ENCODE results near the gene ATP5MC3.

Gene ATP5MC3

GRCh38 chr2:175195012-175195411, 13.5 kb upstream of the ATP5MC3 start:
- Histone ChIP-seq H3K9me3 (ENCODE audit: control insufficient read depth, insufficient read depth, low read length) (no peaks in the 10 kb centered on the region), H3K4me3 (ENCODE audit: low read length) (no peak overlapping the region), H3K36me3 (ENCODE audit: control insufficient read depth, insufficient read depth, low read length) (no peaks in the 10 kb centered on the region), H3K27me3 (ENCODE audit: control insufficient read depth, insufficient read depth, low read length) (no peaks in the 10 kb centered on the region), H3K4me1 (ENCODE audit: control insufficient read depth, insufficient read depth, low read length) (no peaks in the 10 kb centered on the region), H3K27ac (ENCODE audit: low read length) (no peak overlapping the region)
- no peak for DNase-seq (ENCODE audit: low read depth, low spot score)

GRCh38 chr2:175188761-175189160, 7.3 kb upstream of the ATP5MC3 start:
- H3K36me3 ChIP-seq (ENCODE audit: control insufficient read depth, insufficient read depth, low read length): no peaks in the 10 kb centered on the region
- no peaks in the 10 kb centered on the region for H3K9me3 ChIP-seq (ENCODE audit: control insufficient read depth, insufficient read depth, low read length)
- no peak overlapping the region for H3K27ac ChIP-seq (ENCODE audit: low read length)
- no peaks in the 10 kb centered on the region for H3K27me3 ChIP-seq (ENCODE audit: control insufficient read depth, insufficient read depth, low read length)
- no peak for DNase-seq (ENCODE audit: low read depth, low spot score)
- no CpG with 5 or more reads among the region's 1 CpG for WGBS (ENCODE audit: insufficient coverage, insufficient read length)
- H3K4me1 ChIP-seq (ENCODE audit: control insufficient read depth, insufficient read depth, low read length): no peaks in the 10 kb centered on the region
- H3K4me3 ChIP-seq (ENCODE audit: low read length): no peak overlapping the region

- Histone ChIP-seq H3K9me3 (ENCODE audit: control insufficient read depth, insufficient read depth, low read length) (no peaks in the 10 kb centered on the region), H3K4me3 (ENCODE audit: low read length) (no peak overlapping the region), H3K27me3 (ENCODE audit: control insufficient read depth, insufficient read depth, low read length) (no peaks in the 10 kb centered on the region), H3K4me1 (ENCODE audit: control insufficient read depth, insufficient read depth, low read length) (no peaks in the 10 kb centered on the region), H3K27ac (ENCODE audit: low read length) (no peak overlapping the region), H3K36me3 (ENCODE audit: control insufficient read depth, insufficient read depth, low read length) (no peaks in the 10 kb centered on the region)
- DNase-seq (ENCODE audit: low read depth, low spot score): no peak
- no CpG with 5 or more reads among the region's 1 CpG for WGBS (ENCODE audit: insufficient coverage, insufficient read length)
Measured at GRCh38 chr2:175187378-175187777, 5.9 kb upstream of the ATP5MC3 start.

- H3K27ac ChIP-seq (ENCODE audit: low read length): no peak overlapping the region
- peaks cover 3% of the 10 kb centered on the region; the same call in 1 of the 2 replicates for H3K36me3 ChIP-seq (ENCODE audit: control insufficient read depth, insufficient read depth, low read length)
- H3K4me1 ChIP-seq (ENCODE audit: control insufficient read depth, insufficient read depth, low read length): no peaks in the 10 kb centered on the region
- no peak for DNase-seq (ENCODE audit: low read depth, low spot score)
- H3K9me3 ChIP-seq (ENCODE audit: control insufficient read depth, insufficient read depth, low read length): no peaks in the 10 kb centered on the region
- H3K27me3 ChIP-seq (ENCODE audit: control insufficient read depth, insufficient read depth, low read length): no peaks in the 10 kb centered on the region
- H3K4me3 ChIP-seq (ENCODE audit: low read length): no peak overlapping the region
- no CpG with 5 or more reads among the region's 2 CpGs for WGBS (ENCODE audit: insufficient coverage, insufficient read length)
Measured at GRCh38 chr2:175183674-175184073, 2.2 kb upstream of the ATP5MC3 start.

GRCh38 chr2:175181877-175182308, 383 bp upstream of the ATP5MC3 start:
- no peak for DNase-seq (ENCODE audit: low read depth, low spot score)
- no peaks in the 10 kb centered on the region for H3K4me1 ChIP-seq (ENCODE audit: control insufficient read depth, insufficient read depth, low read length)
- H3K27me3 ChIP-seq (ENCODE audit: control insufficient read depth, insufficient read depth, low read length): no peaks in the 10 kb centered on the region
- H3K36me3 ChIP-seq (ENCODE audit: control insufficient read depth, insufficient read depth, low read length): peaks cover 3% of the 10 kb centered on the region; the same call in 1 of the 2 replicates
- H3K4me3 ChIP-seq (ENCODE audit: low read length): no peak overlapping the region; the same call in 1 of the 2 replicates
- no CpG with 5 or more reads among the region's 5 CpGs for WGBS (ENCODE audit: insufficient coverage, insufficient read length)
- H3K9me3 ChIP-seq (ENCODE audit: control insufficient read depth, insufficient read depth, low read length): no peaks in the 10 kb centered on the region
- no peak overlapping the region for H3K27ac ChIP-seq (ENCODE audit: low read length)

GRCh38 chr2:175180701-175181103, 808 bp downstream of the ATP5MC3 start:
- no peaks in the 10 kb centered on the region for H3K4me1 ChIP-seq (ENCODE audit: control insufficient read depth, insufficient read depth, low read length)
- H3K9me3 ChIP-seq (ENCODE audit: control insufficient read depth, insufficient read depth, low read length): no peaks in the 10 kb centered on the region
- H3K27me3 ChIP-seq (ENCODE audit: control insufficient read depth, insufficient read depth, low read length): no peaks in the 10 kb centered on the region
- H3K4me3 ChIP-seq (ENCODE audit: low read length): peak overlapping the region; percentile 92
- H3K36me3 ChIP-seq (ENCODE audit: control insufficient read depth, insufficient read depth, low read length): peaks cover 3% of the 10 kb centered on the region; the same call in 1 of the 2 replicates
- no peak for DNase-seq (ENCODE audit: low read depth, low spot score)
- H3K27ac ChIP-seq (ENCODE audit: low read length): no peak overlapping the region
- WGBS (ENCODE audit: insufficient coverage, insufficient read length): no CpG with 5 or more reads among the region's 10 CpGs

- no CpG with 5 or more reads among the region's 5 CpGs for whole genome bisulfite sequencing (ENCODE audit: insufficient coverage, insufficient read length)
- Histone ChIP-seq H3K36me3 (ENCODE audit: control insufficient read depth, insufficient read depth, low read length) (peaks cover 3% of the 10 kb centered on the region; the same call in 1 of the 2 replicates), H3K27ac (ENCODE audit: low read length) (no peak overlapping the region), H3K4me1 (ENCODE audit: control insufficient read depth, insufficient read depth, low read length) (no peaks in the 10 kb centered on the region), H3K4me3 (ENCODE audit: low read length) (no peak overlapping the region), H3K27me3 (ENCODE audit: control insufficient read depth, insufficient read depth, low read length) (no peaks in the 10 kb centered on the region; the same call in 1 of the 2 replicates), H3K9me3 (ENCODE audit: control insufficient read depth, insufficient read depth, low read length) (no peaks in the 10 kb centered on the region)
- DNase-seq (ENCODE audit: low read depth, low spot score): no peak
Measured at GRCh38 chr2:175176624-175177023, 4.9 kb downstream of the ATP5MC3 start.

GRCh38 chr2:175175896-175176295, 5.6 kb downstream of the ATP5MC3 start:
- Histone ChIP-seq H3K36me3 (ENCODE audit: control insufficient read depth, insufficient read depth, low read length) (peaks cover 3% of the 10 kb centered on the region; the same call in 1 of the 2 replicates), H3K4me3 (ENCODE audit: low read length) (no peak overlapping the region), H3K27me3 (ENCODE audit: control insufficient read depth, insufficient read depth, low read length) (no peaks in the 10 kb centered on the region; the same call in 1 of the 2 replicates), H3K4me1 (ENCODE audit: control insufficient read depth, insufficient read depth, low read length) (no peaks in the 10 kb centered on the region), H3K9me3 (ENCODE audit: control insufficient read depth, insufficient read depth, low read length) (no peaks in the 10 kb centered on the region), H3K27ac (ENCODE audit: low read length) (no peak overlapping the region)
- DNase-seq (ENCODE audit: low read depth, low spot score): no peak
- WGBS (ENCODE audit: insufficient coverage, insufficient read length): no CpG with 5 or more reads among the region's 1 CpG

GRCh38 chr2:175175320-175175719, 6.2 kb downstream of the ATP5MC3 start:
- DNase-seq (ENCODE audit: low read depth, low spot score): no peak
- WGBS (ENCODE audit: insufficient coverage, insufficient read length): no CpG with 5 or more reads among the region's 2 CpGs
- H3K4me1 ChIP-seq (ENCODE audit: control insufficient read depth, insufficient read depth, low read length): no peaks in the 10 kb centered on the region
- peaks cover 3% of the 10 kb centered on the region; the same call in 1 of the 2 replicates for H3K36me3 ChIP-seq (ENCODE audit: control insufficient read depth, insufficient read depth, low read length)
- no peaks in the 10 kb centered on the region for H3K9me3 ChIP-seq (ENCODE audit: control insufficient read depth, insufficient read depth, low read length)
- H3K4me3 ChIP-seq (ENCODE audit: low read length): no peak overlapping the region
- no peak overlapping the region for H3K27ac ChIP-seq (ENCODE audit: low read length)
- H3K27me3 ChIP-seq (ENCODE audit: control insufficient read depth, insufficient read depth, low read length): no peaks in the 10 kb centered on the region; the same call in 1 of the 2 replicates

- Histone ChIP-seq H3K4me3 (ENCODE audit: low read length) (no peak overlapping the region), H3K4me1 (ENCODE audit: control insufficient read depth, insufficient read depth, low read length) (no peaks in the 10 kb centered on the region), H3K36me3 (ENCODE audit: control insufficient read depth, insufficient read depth, low read length) (no peaks in the 10 kb centered on the region; the same call in 1 of the 2 replicates), H3K9me3 (ENCODE audit: control insufficient read depth, insufficient read depth, low read length) (no peaks in the 10 kb centered on the region), H3K27ac (ENCODE audit: low read length) (no peak overlapping the region), H3K27me3 (ENCODE audit: control insufficient read depth, insufficient read depth, low read length) (no peaks in the 10 kb centered on the region; the same call in 1 of the 2 replicates)
- no CpG with 5 or more reads among the region's 3 CpGs for whole genome bisulfite sequencing (ENCODE audit: insufficient coverage, insufficient read length)
- no peak for DNase-seq (ENCODE audit: low read depth, low spot score)
Measured at GRCh38 chr2:175170659-175171304, 10.7 kb downstream of the ATP5MC3 start.

- WGBS (ENCODE audit: insufficient coverage, insufficient read length): no CpG with 5 or more reads among the region's 3 CpGs
- no peak overlapping the region for H3K27ac ChIP-seq (ENCODE audit: low read length)
- no peaks in the 10 kb centered on the region for H3K4me1 ChIP-seq (ENCODE audit: control insufficient read depth, insufficient read depth, low read length)
Measured at GRCh38 chr2:175169191-175169590, 12.3 kb downstream of the ATP5MC3 start.

More at GRCh38 chr2:175169191-175169590, 12.3 kb downstream of the ATP5MC3 start:
- Histone ChIP-seq H3K36me3 (ENCODE audit: control insufficient read depth, insufficient read depth, low read length) (no peaks in the 10 kb centered on the region; the same call in 1 of the 2 replicates), H3K9me3 (ENCODE audit: control insufficient read depth, insufficient read depth, low read length) (no peaks in the 10 kb centered on the region), H3K4me3 (ENCODE audit: low read length) (no peak overlapping the region), H3K27me3 (ENCODE audit: control insufficient read depth, insufficient read depth, low read length) (no peaks in the 10 kb centered on the region; the same call in 1 of the 2 replicates)
- DNase-seq (ENCODE audit: low read depth, low spot score): no peak
